Activated naive CD8-positive, alpha-beta T cell treated with anti-CD3 and anti-CD28 coated beads for 36 hours (primary cell): Measurements from ENCODE around the gene CFB. TPM values are rescaled to one million over a fixed set of nuclear protein-coding genes. Genes with fewer than 3 reads are reported as not detected.
"Not testable (repeated sequence)": the region's sequence is repeated elsewhere in the genome, so short reads cannot be mapped to it uniquely, and the experiment has no call there.

Experiments used
- DNase-seq: peaks from one replicate; pipeline ENCODE4 v3.0.0; 2021
- H3K27ac Mint-ChIP-seq: one replicate; pipeline ENCODE4 v1.8.0; 2022; ENCODE audit warnings: mild to moderate bottlenecking, moderate library complexity, mixed read lengths
- H3K27me3 Mint-ChIP-seq: one replicate; pipeline ENCODE4 v1.8.0; 2022; ENCODE audit warnings: mild to moderate bottlenecking, mixed read lengths
- H3K36me3 Mint-ChIP-seq: one replicate; pipeline ENCODE4 v1.8.0; 2021; ENCODE audit warnings: mild to moderate bottlenecking, mixed read lengths
- H3K4me1 Mint-ChIP-seq: one replicate; pipeline ENCODE4 v1.8.0; 2021; ENCODE audit warnings: mixed read lengths
- H3K4me3 Mint-ChIP-seq: one replicate; pipeline ENCODE4 v1.8.0; 2022; ENCODE audit warnings: mild to moderate bottlenecking, moderate library complexity, mixed read lengths
- H3K9me3 Mint-ChIP-seq: one replicate; pipeline ENCODE4 v1.8.0; 2022; ENCODE audit warnings: mixed read lengths
- total RNA-seq, 2 experiments: library from RNA; stranded (reverse); gene quantifications; one replicate each; pipeline ENCODE4 v1.2.3, GENCODE V29; 2021

The CFB gene
- total RNA-seq, 2 experiments from 2014 or later, result 0.52 to 0.82 TPM

- H3K9me3 Mint-ChIP-seq, DNase-seq, H3K36me3 Mint-ChIP-seq, H3K4me1 Mint-ChIP-seq, H3K27ac Mint-ChIP-seq, H3K4me3 Mint-ChIP-seq, H3K27me3 Mint-ChIP-seq: not testable (repeated sequence)
These were observed 35.8 kb downstream of the CFB start, which contains the start of gene C4A for GRCh38 chr6:31981744-31982143. Gene C4A, plus strand, starts transcription at chr6:31982057. Its CDS starts 51 bp downstream, at chr6:31982108.

GRCh38 chr6:31989363-31989762 lies 43.5 kb downstream of the CFB start:
- H3K4me1 Mint-ChIP-seq, DNase-seq, H3K36me3 Mint-ChIP-seq, H3K4me3 Mint-ChIP-seq, H3K27ac Mint-ChIP-seq, H3K9me3 Mint-ChIP-seq, H3K27me3 Mint-ChIP-seq: not testable (repeated sequence)

GRCh38 chr6:31994421-31994820 lies 48.5 kb downstream of the CFB start:
- not testable (repeated sequence) for H3K4me3 Mint-ChIP-seq, H3K36me3 Mint-ChIP-seq, DNase-seq, H3K27ac Mint-ChIP-seq, H3K4me1 Mint-ChIP-seq, H3K27me3 Mint-ChIP-seq, H3K9me3 Mint-ChIP-seq

GRCh38 chr6:31996385-31996784 lies 50.5 kb downstream of the CFB start:
- not testable (repeated sequence) for H3K27me3 Mint-ChIP-seq, H3K9me3 Mint-ChIP-seq, H3K4me1 Mint-ChIP-seq, H3K36me3 Mint-ChIP-seq, DNase-seq, H3K27ac Mint-ChIP-seq, H3K4me3 Mint-ChIP-seq

Other genes starting within 250 kb of the CFB start
- 10 to 100 TPM; 33.3 to 35.8 TPM for gene ABHD16A, start 242.8 kb upstream of the CFB start, total RNA-seq
- not detected for gene LY6G6F, start 239.2 kb upstream of the CFB start, total RNA-seq
- not detected for gene LY6G6D, start 230.7 kb upstream of the CFB start, total RNA-seq
- not detected for gene LY6G6C, start 224.3 kb upstream of the CFB start, total RNA-seq
- gene MPIG6B, start 222.7 kb upstream of the CFB start, total RNA-seq, result under 1 TPM; 0.16 to 0.56 TPM
- 1 to 10 TPM; 3.5 to 3.8 TPM for gene DDAH2, start 216.8 kb upstream of the CFB start, total RNA-seq
- gene CLIC1, start 209.6 kb upstream of the CFB start, total RNA-seq, result 100 to 1,000 TPM; 328 to 329 TPM
- 10 to 100 TPM; 48.1 to 53.4 TPM for gene MSH5, start 206.1 kb upstream of the CFB start, total RNA-seq
- gene SAPCD1, start 183.4 kb upstream of the CFB start, total RNA-seq, result 1 to 10 TPM; 7.6 to 9.5 TPM
- gene VWA7, start 168.8 kb upstream of the CFB start, total RNA-seq, result 1 to 10 TPM; 1.6 to 1.7 TPM
- 100 to 1,000 TPM; 176 to 181 TPM for gene VARS1, start 150.3 kb upstream of the CFB start, total RNA-seq
- 100 to 1,000 TPM; 145 TPM for gene LSM2, start 139.1 kb upstream of the CFB start, total RNA-seq
- 1 to 10 TPM; 1.2 to 1.5 TPM for gene HSPA1L, start 130.8 kb upstream of the CFB start, total RNA-seq
- 10 to 100 TPM; 24.3 to 24.8 TPM for gene HSPA1A, start 130.6 kb upstream of the CFB start, total RNA-seq
- gene HSPA1B, start 118.4 kb upstream of the CFB start, total RNA-seq, result 10 to 100 TPM; 21.6 to 24.3 TPM
- 10 to 100 TPM; 12.4 to 12.9 TPM for gene NEU1, start 83.3 kb upstream of the CFB start, total RNA-seq
- gene SLC44A4, start 67.1 kb upstream of the CFB start, total RNA-seq, result under 1 TPM in 1 of 2 experiments, not detected in 1; 0.30 TPM
- gene EHMT2, start 48.4 kb upstream of the CFB start, total RNA-seq, result 10 to 100 TPM; 63.4 to 64.0 TPM
- gene ZBTB12, start 44.0 kb upstream of the CFB start, total RNA-seq, result 1 to 10 TPM; 3.1 to 3.2 TPM
- gene C2, start 18.4 kb upstream of the CFB start, total RNA-seq, result 1 to 10 TPM in 1 of 2 experiments, under 1 TPM in 1; 0.42 to 1.6 TPM
- gene NELFE, start 12.9 kb downstream of the CFB start, total RNA-seq, result 10 to 100 TPM; 73.8 to 75.5 TPM
- gene SKIC2, start 13.1 kb downstream of the CFB start, total RNA-seq, result 10 to 100 TPM; 84.6 to 90.9 TPM
- gene DXO, start 26.0 kb downstream of the CFB start, total RNA-seq, result 10 to 100 TPM; 15.6 to 16.3 TPM
- 1 to 10 TPM; 2.2 to 3.2 TPM for gene C4A, start 36.0 kb downstream of the CFB start, total RNA-seq
- 1 to 10 TPM; 3.0 to 4.0 TPM for gene C4B, start 68.7 kb downstream of the CFB start, total RNA-seq
- gene CYP21A2, start 92.3 kb downstream of the CFB start, total RNA-seq, result under 1 TPM in 1 of 2 experiments, not detected in 1; 0.12 TPM
- 1 to 10 TPM in 1 of 2 experiments, under 1 TPM in 1; 0.43 to 1.2 TPM for gene TNXB, start 163.2 kb downstream of the CFB start, total RNA-seq
- 10 to 100 TPM; 50.4 to 53.5 TPM for gene ATF6B, start 182.2 kb downstream of the CFB start, total RNA-seq
- gene FKBPL, start 184.2 kb downstream of the CFB start, total RNA-seq, result 1 to 10 TPM; 5.8 to 6.8 TPM
- 1 to 10 TPM; 1.4 to 1.5 TPM for gene PRRT1, start 205.8 kb downstream of the CFB start, total RNA-seq
- gene PPT2, start 208.0 kb downstream of the CFB start, total RNA-seq, result 10 to 100 TPM; 19.5 to 24.4 TPM
- 10 to 100 TPM; 12.8 to 14.0 TPM for gene EGFL8, start 218.5 kb downstream of the CFB start, total RNA-seq
- 10 to 100 TPM; 30.8 to 33.6 TPM for gene AGPAT1, start 230.0 kb downstream of the CFB start, total RNA-seq
- gene RNF5, start 232.3 kb downstream of the CFB start, total RNA-seq, result 10 to 100 TPM; 58.3 to 58.6 TPM
- 10 to 100 TPM in 1 of 2 experiments, 1 to 10 TPM in 1; 9.6 to 11.5 TPM for gene AGER, start 238.2 kb downstream of the CFB start, total RNA-seq
- gene PBX2, start 244.1 kb downstream of the CFB start, total RNA-seq, result 10 to 100 TPM; 56.4 to 56.9 TPM
- gene GPSM3, start 246.5 kb downstream of the CFB start, total RNA-seq, result 10 to 100 TPM; 68.4 to 71.3 TPM